Esophagus mucosa (tissue), 1 donor: ENCODE measurements around the gene HIVEP3. TPM values are rescaled to one million over a fixed set of nuclear protein-coding genes. Genes with fewer than 3 reads are reported as not detected.

Source experiments
- ATAC-seq: fragments of 200-7000 bp; cut with Tn5 transposase; one replicate; pipeline ENCODE4 v1.9.1; 2020
- total RNA-seq: library from RNA; stranded (reverse); gene quantifications from one replicate; pipeline ENCODE4 v1.2.4, GENCODE V29; 2023
- donor health status: DM: yes; HTN: yes; CAD: no.

HIVEP3 gene
- total RNA-seq, 1 donor from 2014 or later, result 7.0 TPM

GRCh38 chr1:41870076-41870562 lies 48.6 kb downstream of the HIVEP3 start:
- peak; percentile 18 for ATAC-seq

DNA sequence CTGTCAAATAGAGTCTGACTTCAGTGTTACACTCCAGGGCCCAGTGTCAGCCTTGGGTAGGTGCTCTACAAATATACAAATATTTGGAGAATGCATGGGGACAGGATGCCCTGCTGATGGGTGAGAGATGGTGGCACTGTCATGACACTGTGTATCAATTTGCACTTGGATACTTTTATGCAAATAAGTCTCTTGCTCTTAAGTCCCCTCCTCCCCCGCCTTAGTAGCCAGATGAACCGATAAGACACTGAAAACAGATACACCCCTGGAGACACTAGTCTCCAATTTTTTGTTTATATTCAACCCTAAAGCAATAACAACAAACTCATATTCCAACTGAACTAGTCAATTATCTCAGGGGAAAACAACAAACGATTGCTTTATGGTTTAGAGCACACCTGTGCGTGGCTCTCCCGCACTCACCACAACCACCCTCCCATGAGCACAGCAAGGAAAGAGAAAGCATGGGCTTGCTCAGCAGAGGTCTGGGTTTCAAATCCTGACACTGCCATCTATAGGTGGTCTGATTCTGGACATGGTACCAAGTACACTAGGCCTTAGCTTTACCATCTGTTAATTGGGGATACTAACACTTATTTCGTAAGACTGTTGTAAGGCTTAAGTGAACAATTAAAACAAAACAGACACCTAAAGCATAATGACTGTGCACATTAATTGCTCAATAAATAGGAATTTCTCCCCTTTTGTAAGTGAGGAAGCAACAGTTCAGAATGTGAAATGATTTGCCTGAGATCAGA lies 50.3 kb downstream of the HIVEP3 start:
- peak; percentile 38 for ATAC-seq

- no peak for ATAC-seq
Measured at GRCh38 chr1:41866285-41866684, 52.4 kb downstream of the HIVEP3 start.

DNA sequence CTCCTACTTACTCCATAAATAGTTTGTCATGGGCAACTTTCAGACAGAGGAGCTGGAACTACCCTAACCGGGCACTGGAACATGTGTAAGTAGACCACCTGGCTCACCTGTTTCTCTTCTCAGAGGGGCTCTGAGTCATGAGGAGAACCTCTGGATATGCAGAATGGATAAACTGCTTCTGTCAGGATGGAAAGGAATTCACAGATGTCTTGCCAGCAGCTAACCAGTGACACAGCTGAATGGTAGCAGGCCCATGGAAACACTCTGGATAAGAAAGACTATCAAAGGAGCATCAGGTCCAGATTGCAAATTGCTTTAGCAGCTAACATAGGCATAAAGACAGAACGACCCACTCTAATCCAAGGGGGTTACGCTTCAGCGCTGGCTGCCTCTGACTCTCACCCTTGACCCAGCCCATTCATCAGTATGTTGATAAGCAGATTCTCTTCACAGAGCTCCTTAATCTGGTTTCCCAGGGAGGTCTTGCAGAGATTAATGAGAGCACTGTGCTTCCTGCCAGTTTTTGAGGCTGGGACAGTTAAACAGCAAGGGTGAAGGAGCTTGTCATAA lies 54.2 kb downstream of the HIVEP3 start:
- ATAC-seq, result no peak

- no peak for ATAC-seq
Measured at GRCh38 chr1:41863718-41864117, 55.0 kb downstream of the HIVEP3 start.

DNA sequence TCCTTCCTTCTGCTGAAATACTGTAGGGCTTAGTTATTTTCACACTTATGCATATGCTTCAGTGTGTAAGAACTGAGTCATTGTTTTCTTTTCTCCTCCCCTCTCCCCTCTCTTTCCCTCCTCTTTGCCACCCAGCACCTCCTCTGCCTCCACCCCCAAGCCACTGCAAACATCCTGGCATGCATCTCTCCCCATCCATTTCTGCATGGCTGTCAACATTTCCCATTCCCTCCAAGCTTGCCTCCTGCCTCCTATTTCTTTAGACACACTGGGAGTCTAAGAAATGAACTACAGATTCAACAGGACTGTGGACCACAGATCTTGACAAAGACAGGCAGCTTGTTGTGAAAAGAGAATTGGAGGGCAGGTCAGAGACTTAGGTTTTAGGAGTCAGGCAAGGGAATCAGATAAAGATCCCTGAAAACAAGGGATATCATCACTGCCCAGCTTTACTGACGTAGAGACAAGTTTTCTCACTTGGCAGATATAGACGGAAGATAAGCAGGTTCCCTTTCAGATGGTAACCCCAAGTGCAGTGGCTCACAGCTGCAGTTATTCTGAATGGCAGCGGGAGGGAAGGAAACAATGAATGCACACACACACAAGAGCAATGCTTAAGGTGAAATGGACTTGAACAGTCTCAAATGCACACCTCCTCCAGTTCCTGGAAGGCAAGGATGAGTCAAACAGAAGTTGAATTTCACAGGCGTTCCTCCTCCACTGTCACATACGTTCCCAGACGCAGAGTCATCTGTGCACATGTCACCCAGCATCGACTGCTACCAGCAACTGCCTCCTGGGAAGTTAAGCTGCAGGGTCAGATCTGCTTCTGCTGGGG lies 56.1 kb downstream of the HIVEP3 start:
- peak; percentile 85 for ATAC-seq

DNA sequence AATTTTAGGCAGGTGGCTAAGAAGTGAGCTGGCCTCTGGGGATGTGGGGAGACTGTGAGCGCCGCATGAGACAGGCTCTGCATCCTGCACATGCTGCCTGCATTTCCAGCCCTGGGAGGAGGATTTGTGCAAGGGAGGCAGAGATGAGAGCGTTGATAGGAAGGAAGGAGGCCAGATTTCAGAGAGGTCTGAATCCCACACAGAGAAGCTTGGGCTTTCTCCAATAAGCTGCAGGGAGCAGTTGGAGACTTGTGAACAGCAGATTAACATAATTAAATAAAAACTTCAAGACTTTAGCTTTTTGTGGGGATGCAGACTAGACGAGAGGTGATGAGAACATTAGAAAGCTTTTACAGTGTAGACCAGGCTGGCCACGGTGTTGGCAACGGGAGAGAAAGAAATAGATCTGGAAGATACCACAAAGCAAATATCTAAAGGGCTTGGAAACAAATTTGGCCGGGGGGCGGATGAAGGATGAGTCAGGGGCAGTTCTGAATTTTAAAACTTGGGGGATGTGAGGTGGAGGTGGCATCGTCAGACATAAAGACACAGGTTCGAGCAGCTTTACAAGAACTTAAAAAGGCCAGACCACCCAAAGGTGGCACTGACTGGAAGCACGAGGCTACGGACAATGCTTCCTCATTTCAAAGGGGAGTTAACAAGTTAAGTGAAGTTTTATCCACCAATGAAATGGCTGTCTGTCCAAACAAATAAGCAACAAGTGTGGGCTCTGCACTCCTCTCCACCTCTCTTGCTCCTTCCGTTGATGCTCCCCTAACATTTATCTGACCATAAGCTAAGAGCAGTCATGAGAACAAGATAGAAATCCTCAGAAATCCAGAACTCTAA lies 57.0 kb downstream of the HIVEP3 start:
- ATAC-seq, result no peak

DNA sequence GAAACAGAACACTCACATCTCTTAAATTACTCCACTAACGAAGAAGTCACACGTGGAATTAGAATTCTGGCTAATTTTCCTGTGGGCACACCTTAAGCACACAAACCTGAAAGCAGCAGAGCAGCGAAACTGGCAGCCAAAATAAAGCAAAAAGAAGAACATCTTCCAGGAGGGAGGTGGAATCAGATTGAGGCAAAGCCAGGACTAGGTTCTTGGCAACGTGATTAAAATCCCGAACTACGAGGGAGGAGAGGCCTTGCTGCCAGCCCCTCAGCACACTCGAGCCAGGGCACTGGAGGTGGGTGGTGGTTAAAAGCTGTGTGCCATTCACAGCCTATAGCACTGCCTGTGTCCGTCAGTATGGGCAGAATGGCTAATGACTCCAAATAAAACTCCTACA lies 58.0 kb downstream of the HIVEP3 start:
- ATAC-seq, result no peak

GRCh38 chr1:41860214-41860613 lies 58.5 kb downstream of the HIVEP3 start:
- ATAC-seq, result no peak

DNA sequence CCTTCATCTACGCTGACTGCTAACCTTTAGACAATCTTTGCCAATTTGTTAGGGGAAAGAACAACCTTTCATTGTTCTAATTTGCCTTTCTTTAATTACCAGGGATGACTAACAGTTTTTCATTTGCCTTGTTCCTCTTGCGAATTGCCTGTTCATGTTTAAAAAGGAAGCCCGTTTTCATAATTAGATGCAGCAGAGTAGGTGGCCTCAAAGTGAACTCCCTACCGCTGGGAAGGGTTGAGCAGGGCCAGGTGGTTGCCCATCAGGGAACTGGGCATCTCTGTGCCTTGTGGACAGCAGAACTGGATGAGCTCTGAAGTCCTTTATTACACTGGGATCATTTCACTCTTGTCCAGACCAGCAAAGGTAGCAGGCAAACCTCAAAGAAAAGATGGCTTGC lies 59.0 kb downstream of the HIVEP3 start:
- no peak for ATAC-seq

- no peak for ATAC-seq
Measured at GRCh38 chr1:41856944-41857285, 61.8 kb downstream of the HIVEP3 start.

- no peak for ATAC-seq
Measured at GRCh38 chr1:41856151-41856943, 62.4 kb downstream of the HIVEP3 start.

DNA sequence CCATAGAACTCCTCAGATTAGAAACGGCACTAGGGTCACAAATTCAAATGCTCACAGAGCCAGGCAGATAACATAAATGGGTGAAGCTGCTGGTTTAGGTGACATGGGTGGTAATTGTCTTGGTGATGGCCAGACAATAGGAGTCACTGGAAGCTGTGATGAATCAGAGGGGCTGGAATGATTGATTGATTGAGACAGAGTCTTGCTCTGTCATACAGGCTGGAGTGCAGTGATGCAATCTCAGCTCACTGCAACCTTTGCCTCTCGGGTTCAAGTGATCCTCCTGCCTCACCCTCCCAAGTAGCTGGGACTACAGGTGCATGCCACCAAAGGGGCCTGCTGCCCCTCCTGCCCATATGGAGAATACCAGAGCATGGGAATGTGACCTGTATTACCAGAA lies 63.0 kb downstream of the HIVEP3 start:
- peak; percentile 46 for ATAC-seq

DNA sequence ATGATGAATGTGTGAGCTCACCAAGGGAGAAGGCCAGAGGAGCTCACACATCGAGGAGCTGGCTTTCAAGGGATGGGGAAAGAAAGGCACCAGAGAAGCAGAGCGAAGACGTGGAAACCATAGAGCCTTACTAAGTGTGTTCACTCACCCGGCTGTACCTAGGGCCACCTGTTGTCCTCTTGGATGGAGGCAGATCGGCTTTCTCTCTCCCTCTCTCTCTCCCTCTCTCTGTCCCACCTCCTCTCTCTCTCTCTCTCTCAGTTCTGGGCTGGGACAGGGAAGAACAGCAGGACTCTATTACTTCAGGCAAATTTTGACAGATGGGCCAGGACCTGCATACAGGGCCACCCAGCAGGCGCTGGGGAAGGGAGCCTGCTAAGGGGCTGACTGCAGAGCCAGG lies 64.8 kb downstream of the HIVEP3 start:
- no peak for ATAC-seq

GRCh38 chr1:41852091-41852490 lies 66.6 kb downstream of the HIVEP3 start:
- no peak for ATAC-seq

DNA sequence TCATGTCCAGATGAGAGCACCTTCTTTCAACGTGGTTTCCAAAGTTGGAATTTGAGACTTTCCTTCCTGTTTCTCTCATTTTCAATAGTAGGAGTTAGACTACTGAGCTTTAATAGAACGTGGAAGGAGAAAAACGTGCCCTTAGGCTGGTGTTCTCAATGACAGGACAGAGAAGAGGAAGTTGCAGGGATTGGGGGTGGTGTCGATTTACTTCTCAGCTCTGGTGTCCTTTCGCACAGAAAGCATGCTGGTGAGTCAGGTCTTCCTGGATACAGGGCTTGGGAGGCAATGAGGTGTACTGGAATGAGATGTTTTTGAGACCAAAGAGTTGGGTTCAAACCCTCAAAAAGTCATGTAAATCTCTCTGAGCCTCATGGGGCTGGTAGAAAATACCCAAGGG lies 67.1 kb downstream of the HIVEP3 start:
- ATAC-seq, result peak; percentile 32

DNA sequence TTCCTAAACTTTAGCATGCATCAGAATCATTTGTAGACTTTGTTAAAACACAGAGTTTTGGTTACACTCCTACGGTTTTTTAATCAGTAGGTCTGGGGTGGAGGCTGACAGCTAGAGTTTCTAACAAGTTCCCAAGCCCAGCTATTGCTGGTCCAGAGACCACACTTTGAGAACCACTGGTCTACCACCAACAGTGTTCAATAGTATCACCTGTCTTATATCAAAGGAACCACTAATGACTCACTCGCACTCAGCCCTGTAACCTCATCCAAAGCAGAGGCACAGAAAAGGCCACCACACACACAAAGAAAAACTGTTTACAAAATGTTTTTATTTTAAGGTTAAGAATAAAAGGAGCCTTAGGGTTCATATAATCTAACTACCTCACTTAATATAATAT lies 68.7 kb downstream of the HIVEP3 start:
- ATAC-seq, result no peak

- ATAC-seq, result no peak
Measured at GRCh38 chr1:41849211-41849759, 69.4 kb downstream of the HIVEP3 start.

- ATAC-seq, result no peak
Measured at GRCh38 chr1:41848216-41848952, 70.3 kb downstream of the HIVEP3 start.

- no peak for ATAC-seq
Measured at GRCh38 chr1:41847733-41848132, 71.0 kb downstream of the HIVEP3 start.
